ENCODE data around the gene CREB1.
"Not testable (repeated sequence)": the region's sequence is repeated elsewhere in the genome, so short reads cannot be mapped to it uniquely, and the experiment has no call there.

Gene CREB1

GRCh38 chr2:207621501-207622039 is 91.8 kb downstream of the CREB1 start:
- DNase-seq, result no peak

- DNase-seq, result peak; percentile 48 to 82 (median 61)
These were observed 94.6 kb downstream of the CREB1 start for GRCh38 chr2:207624185-207625013.

GRCh38 chr2:207625014-207625907 is 95.5 kb downstream of the CREB1 start, which contains the start of gene METTL21A:
Gene METTL21A (minus strand): TSS chr2:207625394. CDS start chr2:207624375, 1,019 bp downstream.
- peak; percentile 92 to 96 (median 94) for DNase-seq

GRCh38 chr2:207629553-207629952 is 99.8 kb downstream of the CREB1 start:
- DNase-seq, result no peak

- no peak for DNase-seq
These were observed 100.7 kb downstream of the CREB1 start for GRCh38 chr2:207630491-207630890.

GRCh38 chr2:207632575-207633493 is 103.1 kb downstream of the CREB1 start:
- no peak for DNase-seq

GRCh38 chr2:207633686-207634085 is 103.9 kb downstream of the CREB1 start:
- DNase-seq, result no peak

GRCh38 chr2:207635468-207636200 is 105.9 kb downstream of the CREB1 start:
- no peak for DNase-seq

GRCh38 chr2:207639288-207639687 is 109.5 kb downstream of the CREB1 start:
- DNase-seq, result not testable (repeated sequence)

GRCh38 chr2:207640160-207640559 is 110.4 kb downstream of the CREB1 start:
- no peak for DNase-seq

- DNase-seq, result no peak
These were observed 110.9 kb downstream of the CREB1 start for GRCh38 chr2:207640661-207641060.

- no peak for DNase-seq
These were observed 114.1 kb downstream of the CREB1 start for GRCh38 chr2:207643892-207644291.

- DNase-seq, result not testable (repeated sequence)
These were observed 116.8 kb downstream of the CREB1 start for GRCh38 chr2:207646582-207646981.

Measured in stimulated activated naive CD4-positive, alpha-beta T cell (primary cell).